Stimulated activated memory B cell treated with anti-CD40 and anti-IgM and Interleukin-4, amounts not matched to agents 10 μg/mL and 1 μg/mL and 100 μg/mL, for 72 hours (primary cell): ENCODE results near the gene NEUROD1.
"Not testable (repeated sequence)": the region's sequence is repeated elsewhere in the genome, so short reads cannot be mapped to it uniquely, and the experiment has no call there.

ENCODE experiments used
- ATAC-seq: fragments of 150-1000 bp; cut with Tn5 transposase; 2 replicates; pipeline ENCODE4 v1.10.0; 2021
- H3K27ac Mint-ChIP-seq: one replicate; pipeline ENCODE4 v1.8.0; 2022; ENCODE audit warnings: mild to moderate bottlenecking, mixed read lengths
- H3K27me3 Mint-ChIP-seq: one replicate; pipeline ENCODE4 v1.8.0; 2022; ENCODE audit warnings: mixed read lengths
- H3K36me3 Mint-ChIP-seq: one replicate; pipeline ENCODE4 v1.8.0; 2022; ENCODE audit warnings: mixed read lengths
- H3K4me1 Mint-ChIP-seq: one replicate; pipeline ENCODE4 v1.8.0; 2022; ENCODE audit warnings: mixed read lengths
- H3K4me3 Mint-ChIP-seq: one replicate; pipeline ENCODE4 v1.8.0; 2022; ENCODE audit warnings: mild to moderate bottlenecking, moderate library complexity, mixed read lengths
- H3K9me3 Mint-ChIP-seq: one replicate; pipeline ENCODE4 v1.8.0; 2022; ENCODE audit warnings: mixed read lengths

The NEUROD1 gene

DNA sequence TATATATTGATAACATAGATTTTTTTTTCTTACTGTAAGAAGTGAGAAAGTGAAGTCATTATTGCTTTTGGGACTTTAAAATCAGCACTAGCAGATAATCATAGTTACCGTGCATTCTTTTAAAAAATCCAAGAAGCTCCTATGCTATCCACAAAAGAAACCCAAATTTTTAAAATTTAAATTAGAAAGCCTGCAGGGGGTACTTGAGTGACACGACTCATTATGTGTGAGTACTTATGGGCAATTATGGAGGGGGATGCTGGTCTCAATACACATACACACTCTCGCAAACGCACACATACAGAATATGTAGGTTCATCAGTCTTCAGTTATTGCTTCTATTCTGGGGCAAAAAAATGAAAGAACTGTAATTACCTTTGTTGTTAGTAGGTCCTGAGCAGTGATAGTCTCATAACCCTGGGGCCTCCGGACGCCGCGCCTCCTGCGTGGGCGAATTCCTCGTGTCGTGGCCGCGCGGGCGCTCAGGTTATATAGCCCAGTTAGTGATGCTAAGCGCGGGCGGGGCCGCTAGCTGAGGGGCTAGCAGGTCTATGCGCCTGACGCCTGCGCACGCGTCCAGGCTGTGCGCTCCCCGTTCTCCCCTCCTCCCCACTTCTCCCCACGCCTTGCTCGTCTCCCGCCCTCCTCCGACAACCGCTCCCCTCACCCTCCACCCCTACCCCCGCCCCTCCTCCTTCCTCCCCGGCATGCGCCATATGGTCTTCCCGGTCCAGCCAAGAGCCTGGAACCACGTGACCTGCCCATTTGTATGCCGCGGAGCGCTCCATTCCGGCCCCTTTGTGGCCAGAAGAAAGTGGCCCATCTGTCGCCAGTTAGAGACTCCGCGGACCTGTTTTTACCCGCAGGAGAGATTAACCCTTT, at the start of gene NEUROD1:
TSS of gene NEUROD1 (minus strand) at position 463 of the 882 bp plus-strand sequence. CDS start 1,657 bp downstream, outside the sequence.
- H3K27ac Mint-ChIP-seq = no peak within 1 kb of the TSS
- no peaks in the 10 kb centered on the region for H3K36me3 Mint-ChIP-seq
- H3K9me3 Mint-ChIP-seq = peaks cover 11% of the 10 kb centered on the region
- H3K4me3 Mint-ChIP-seq = peak within 1 kb of the TSS; percentile 65
- peaks cover 48% of the 10 kb centered on the region for H3K4me1 Mint-ChIP-seq
- ATAC-seq = no peak
- peaks cover 74% of the 10 kb centered on the region for H3K27me3 Mint-ChIP-seq

DNA sequence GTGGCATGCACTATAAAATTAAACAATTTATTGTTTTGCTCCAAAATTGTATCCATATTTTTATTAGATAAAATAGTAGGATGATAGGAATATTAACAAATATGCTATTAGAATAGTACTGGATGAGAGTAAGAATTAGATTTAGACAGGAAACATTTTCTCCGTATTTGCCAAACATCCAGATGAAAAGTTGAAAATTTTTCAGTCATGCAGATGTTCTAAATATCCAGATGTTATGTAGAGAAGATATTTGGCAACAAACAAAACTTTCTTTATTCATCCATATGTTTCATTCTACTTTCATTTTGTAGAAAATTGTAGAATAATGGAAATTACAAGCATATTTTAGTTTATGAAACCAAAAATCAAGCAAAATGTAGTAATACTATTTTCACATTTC, 45.2 kb upstream of the NEUROD1 start:
- no peak overlapping the region for H3K27ac Mint-ChIP-seq
- no peaks in the 10 kb centered on the region for H3K36me3 Mint-ChIP-seq
- H3K9me3 Mint-ChIP-seq = peaks cover 4% of the 10 kb centered on the region
- H3K4me1 Mint-ChIP-seq = no peaks in the 10 kb centered on the region
- H3K4me3 Mint-ChIP-seq = no peak overlapping the region
- H3K27me3 Mint-ChIP-seq = peaks cover 33% of the 10 kb centered on the region
- ATAC-seq = no peak

DNA sequence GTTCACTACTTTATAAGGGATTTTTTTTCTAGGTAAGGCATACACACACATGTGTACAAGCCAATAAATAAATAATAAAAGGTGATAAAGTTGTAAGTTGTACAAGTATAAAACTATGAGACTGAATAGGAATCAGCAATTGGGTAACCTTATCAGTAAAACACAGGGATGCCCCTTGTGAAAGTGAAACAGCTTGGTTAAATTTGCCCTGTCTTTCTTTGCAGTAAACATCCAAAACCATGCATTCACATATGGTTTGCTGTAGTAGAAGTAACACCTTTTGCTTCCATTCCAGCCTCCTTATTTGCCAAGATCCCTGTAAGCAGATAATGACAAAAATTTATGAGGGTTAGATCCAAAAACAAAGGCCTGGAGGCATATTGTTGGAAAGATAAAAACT, 44.3 kb upstream of the NEUROD1 start:
- H3K27ac Mint-ChIP-seq = no peak overlapping the region
- peaks cover 27% of the 10 kb centered on the region for H3K27me3 Mint-ChIP-seq
- H3K9me3 Mint-ChIP-seq = peaks cover 4% of the 10 kb centered on the region
- no peaks in the 10 kb centered on the region for H3K4me1 Mint-ChIP-seq
- ATAC-seq = no peak
- H3K36me3 Mint-ChIP-seq = no peaks in the 10 kb centered on the region
- H3K4me3 Mint-ChIP-seq = no peak overlapping the region

DNA sequence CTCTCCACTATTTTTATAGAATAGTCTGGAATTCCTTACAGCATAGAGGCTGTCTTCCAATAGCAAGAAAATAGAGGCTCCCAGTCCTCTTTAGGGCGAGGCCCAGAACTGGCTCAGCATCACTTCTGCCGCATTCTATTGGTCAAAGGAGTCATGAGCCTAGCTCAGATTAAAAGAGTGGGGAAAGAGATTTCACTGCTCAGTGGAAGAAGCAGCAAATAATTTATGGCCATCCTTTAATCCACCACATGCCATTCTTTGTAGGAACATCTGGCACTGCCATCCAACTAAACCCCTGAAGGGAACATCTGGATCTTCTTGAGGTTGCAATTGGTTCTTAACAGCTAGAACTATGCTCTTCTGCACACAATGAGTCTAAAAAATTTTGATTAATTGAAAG, 43.4 kb upstream of the NEUROD1 start:
- Mint-ChIP-seq H3K36me3 (no peaks in the 10 kb centered on the region), H3K4me3 (no peak overlapping the region), H3K4me1 (no peaks in the 10 kb centered on the region), H3K27ac (no peak overlapping the region), H3K9me3 (peaks cover 4% of the 10 kb centered on the region), H3K27me3 (peaks cover 26% of the 10 kb centered on the region)
- no peak for ATAC-seq

DNA sequence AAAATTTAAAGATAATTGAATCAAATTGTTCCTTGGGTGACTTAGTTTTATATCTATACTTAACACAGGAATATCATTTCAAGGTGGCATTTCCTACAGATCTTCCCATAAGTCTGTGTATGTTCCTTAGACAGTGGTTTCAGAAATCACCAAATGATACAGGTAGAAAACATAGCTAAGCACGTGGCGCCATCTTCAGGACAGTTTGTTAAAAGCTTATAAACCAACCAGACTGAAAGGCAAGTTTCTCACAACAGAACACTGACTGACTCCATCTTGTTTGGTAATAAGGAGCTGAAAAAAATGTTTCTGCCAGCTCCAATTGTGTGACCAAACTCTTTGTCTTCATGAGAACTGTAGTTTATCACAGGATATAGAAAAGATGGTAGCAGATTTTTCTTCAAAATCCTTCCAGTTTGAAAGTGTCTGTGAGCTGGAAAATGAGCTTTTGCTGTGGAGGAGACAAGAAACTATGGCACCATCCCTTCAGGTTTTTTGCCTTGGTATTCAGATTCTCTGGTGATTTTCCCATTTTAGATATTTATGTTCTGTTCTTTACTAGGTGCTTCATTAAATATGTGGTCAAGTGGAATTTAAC, 34.8 kb upstream of the NEUROD1 start:
- Mint-ChIP-seq H3K4me1 (no peaks in the 10 kb centered on the region), H3K9me3 (no peaks in the 10 kb centered on the region), H3K4me3 (no peak overlapping the region), H3K36me3 (no peaks in the 10 kb centered on the region), H3K27me3 (no peaks in the 10 kb centered on the region), H3K27ac (no peak overlapping the region)
- ATAC-seq = peak; percentile 75

DNA sequence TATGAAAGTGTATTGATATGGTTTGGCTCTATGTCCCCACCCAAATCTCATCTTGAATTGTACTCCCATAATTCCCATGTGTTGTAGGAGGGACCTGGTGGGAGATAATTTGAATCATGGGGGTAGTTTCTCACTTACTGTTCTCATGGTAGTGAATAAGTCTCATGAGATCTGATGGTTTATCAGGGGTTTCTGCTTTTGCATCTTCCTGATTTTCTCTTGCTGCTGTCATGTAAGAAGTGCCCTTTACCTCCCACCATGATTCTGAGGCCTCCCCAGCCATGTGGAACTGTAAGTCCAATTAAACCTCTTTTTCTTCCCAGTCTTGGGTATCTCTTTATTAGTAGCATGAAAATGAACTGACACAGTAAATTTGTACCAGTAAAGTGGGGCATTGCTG, 30.7 kb upstream of the NEUROD1 start:
- not testable (repeated sequence) for H3K4me3 Mint-ChIP-seq, H3K27me3 Mint-ChIP-seq, H3K9me3 Mint-ChIP-seq, H3K36me3 Mint-ChIP-seq, H3K27ac Mint-ChIP-seq, H3K4me1 Mint-ChIP-seq, ATAC-seq

DNA sequence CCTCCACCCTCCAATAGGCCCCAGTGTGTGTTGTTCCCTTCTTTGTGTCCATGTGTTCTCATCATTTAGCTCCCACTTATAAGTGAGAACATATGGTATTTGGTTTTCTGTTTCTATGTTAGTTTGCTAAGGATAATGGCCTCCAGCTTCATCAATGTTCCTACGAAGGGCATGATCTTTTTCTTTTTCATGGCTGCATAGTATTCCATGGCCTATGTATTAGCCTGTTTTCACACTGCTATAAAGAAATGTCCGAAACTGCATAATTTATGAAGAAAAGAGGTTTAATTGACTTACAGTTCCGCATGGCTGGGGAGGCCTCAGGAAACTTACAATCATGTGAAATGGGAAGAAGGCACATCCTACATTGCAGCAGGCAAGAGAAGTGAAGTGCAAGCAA, 22.2 kb upstream of the NEUROD1 start:
- H3K27me3 Mint-ChIP-seq = peaks cover 40% of the 10 kb centered on the region
- not testable (repeated sequence) for H3K4me1 Mint-ChIP-seq, ATAC-seq, H3K36me3 Mint-ChIP-seq, H3K4me3 Mint-ChIP-seq, H3K9me3 Mint-ChIP-seq, H3K27ac Mint-ChIP-seq

DNA sequence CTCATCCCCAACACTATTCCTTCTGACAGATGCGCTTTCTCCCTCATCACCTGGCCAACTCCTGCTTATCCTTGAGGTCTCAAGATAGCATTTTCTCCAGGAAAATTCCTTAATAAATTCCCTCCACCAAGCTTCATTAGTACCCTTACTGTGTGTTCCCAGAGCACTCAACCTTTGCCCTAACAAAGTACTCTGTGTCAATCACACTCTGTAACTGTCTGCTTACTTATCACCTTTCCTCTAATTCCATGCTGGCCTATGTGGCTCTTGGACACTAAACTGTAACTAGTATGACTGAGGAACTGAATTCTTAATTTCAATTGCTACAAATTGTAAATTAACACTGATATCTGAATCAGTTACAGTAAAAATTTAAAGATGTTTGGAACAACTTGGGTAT, 17.9 kb upstream of the NEUROD1 start:
- Mint-ChIP-seq H3K27me3 (peaks cover 47% of the 10 kb centered on the region), H3K36me3 (no peaks in the 10 kb centered on the region), H3K4me3 (no peak overlapping the region), H3K9me3 (no peaks in the 10 kb centered on the region), H3K4me1 (no peaks in the 10 kb centered on the region), H3K27ac (no peak overlapping the region)
- ATAC-seq = no peak

DNA sequence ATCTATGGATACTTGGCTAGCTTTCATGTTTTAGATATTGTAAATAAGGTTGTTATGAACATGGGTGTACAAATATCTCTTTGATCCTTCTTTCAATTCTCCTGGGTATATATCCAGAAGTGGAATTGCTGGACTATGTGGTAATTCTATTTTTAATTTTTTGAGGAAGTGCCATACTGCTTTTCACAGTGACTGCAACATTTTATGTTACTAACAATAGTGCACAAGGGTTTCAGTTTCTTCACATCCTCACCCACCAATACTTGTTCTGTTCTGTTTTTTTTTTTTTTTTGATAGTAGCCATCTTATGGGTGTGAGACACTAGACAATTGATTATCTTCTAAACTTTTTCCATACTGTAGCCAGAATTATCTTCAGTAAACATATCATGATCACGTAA, 17.3 kb upstream of the NEUROD1 start:
- Mint-ChIP-seq H3K4me1 (no peaks in the 10 kb centered on the region), H3K27ac (no peak overlapping the region), H3K36me3 (no peaks in the 10 kb centered on the region), H3K9me3 (no peaks in the 10 kb centered on the region), H3K27me3 (peaks cover 47% of the 10 kb centered on the region), H3K4me3 (no peak overlapping the region)
- no peak for ATAC-seq

DNA sequence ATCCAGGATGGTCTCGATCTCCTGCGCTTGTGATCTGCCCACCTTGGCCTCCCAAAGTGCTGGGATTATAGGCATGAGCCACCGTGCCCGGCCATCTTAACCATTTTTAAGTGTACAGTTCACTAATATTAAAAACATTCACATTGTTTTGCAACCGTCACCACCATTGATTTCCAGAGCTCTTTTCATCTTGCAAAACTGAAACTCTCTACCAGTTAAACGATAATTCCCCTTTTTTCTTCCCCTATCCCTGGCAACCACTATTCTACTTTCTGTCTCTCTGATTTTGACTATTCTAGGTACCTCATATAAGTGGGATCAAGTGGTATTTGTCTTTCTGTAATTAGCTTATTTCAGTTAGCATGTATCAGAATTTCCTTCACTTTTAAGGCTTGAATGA, 16.8 kb upstream of the NEUROD1 start:
- Mint-ChIP-seq H3K27ac (no peak overlapping the region), H3K4me1 (no peaks in the 10 kb centered on the region), H3K36me3 (no peaks in the 10 kb centered on the region), H3K27me3 (peaks cover 52% of the 10 kb centered on the region), H3K9me3 (no peaks in the 10 kb centered on the region), H3K4me3 (no peak overlapping the region)
- ATAC-seq = no peak

DNA sequence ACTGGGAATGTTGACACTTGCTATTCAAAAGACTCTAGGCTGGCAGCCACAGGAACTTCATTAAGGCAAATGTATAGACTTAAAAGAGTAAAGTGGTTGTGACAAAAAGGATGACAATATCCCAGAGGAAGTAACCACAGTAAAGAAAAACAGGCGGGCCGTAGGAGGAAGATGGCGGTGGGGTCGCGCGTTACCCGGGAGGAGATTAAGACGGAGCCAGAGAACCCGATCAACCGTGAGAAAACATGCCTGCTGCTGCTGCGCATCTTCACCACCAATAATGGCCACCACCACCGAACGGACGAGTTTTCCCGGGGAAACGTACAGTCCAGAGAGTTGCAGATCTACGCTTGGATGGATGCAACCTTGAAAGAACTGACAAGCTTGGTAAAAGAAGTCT, 14.0 kb upstream of the NEUROD1 start:
- Mint-ChIP-seq H3K27me3 (peaks cover 45% of the 10 kb centered on the region), H3K4me3 (no peak overlapping the region), H3K4me1 (no peaks in the 10 kb centered on the region), H3K27ac (no peak overlapping the region), H3K36me3 (no peaks in the 10 kb centered on the region), H3K9me3 (no peaks in the 10 kb centered on the region)
- ATAC-seq = no peak

DNA sequence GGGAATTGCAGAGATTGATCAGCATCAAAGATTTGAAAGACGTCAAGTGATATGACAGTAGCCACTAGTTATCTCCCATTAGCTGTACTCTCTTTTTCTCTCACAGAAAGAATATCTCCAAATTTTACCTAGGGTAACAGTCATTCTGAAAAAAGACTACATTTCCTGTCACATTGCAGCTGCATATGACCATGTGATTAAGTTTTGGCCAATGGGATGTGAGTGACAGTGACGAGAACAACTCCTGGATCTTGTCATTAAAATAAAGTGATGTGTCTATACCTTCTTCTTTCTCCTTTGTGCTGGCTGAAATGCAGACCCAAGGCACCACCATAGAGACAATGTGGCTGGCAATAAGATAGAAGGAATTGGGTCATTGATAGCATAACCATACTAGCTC, 10.5 kb upstream of the NEUROD1 start:
- no peak overlapping the region for H3K4me3 Mint-ChIP-seq
- H3K27me3 Mint-ChIP-seq = peaks cover 43% of the 10 kb centered on the region
- ATAC-seq = no peak
- H3K36me3 Mint-ChIP-seq = no peaks in the 10 kb centered on the region
- no peaks in the 10 kb centered on the region for H3K9me3 Mint-ChIP-seq
- H3K27ac Mint-ChIP-seq = no peak overlapping the region
- peaks cover 12% of the 10 kb centered on the region for H3K4me1 Mint-ChIP-seq

DNA sequence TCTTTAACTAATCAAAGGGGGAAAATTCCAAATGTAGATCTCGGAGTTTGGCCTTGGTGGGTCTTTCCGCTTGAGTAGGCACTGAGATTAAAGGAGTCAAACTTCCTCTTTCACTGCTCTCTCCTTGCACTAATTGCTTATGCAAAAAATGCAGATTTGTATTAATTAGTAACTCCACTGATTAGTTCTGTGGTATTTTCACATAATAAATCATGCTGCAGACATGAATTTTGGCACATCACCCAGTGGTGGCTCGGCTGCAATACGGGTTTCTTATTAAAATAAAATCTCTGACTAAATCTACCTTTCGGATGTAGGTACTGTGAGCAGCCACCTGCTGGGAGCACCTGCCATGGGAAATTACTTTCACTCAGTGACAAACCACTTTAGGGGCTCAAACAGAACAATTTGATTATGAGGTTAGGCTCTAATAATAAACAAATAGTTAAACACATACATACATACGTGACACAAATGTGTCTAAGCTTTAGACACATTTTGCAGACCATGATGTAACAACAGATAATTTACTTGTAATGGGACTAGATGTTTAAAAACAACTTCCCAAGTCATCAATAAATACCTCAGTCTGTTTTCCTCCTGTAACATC, 6.4 kb upstream of the NEUROD1 start:
- Mint-ChIP-seq H3K27me3 (peaks cover 72% of the 10 kb centered on the region), H3K4me1 (peaks cover 40% of the 10 kb centered on the region), H3K9me3 (peaks cover 4% of the 10 kb centered on the region), H3K27ac (no peak overlapping the region), H3K4me3 (no peak overlapping the region), H3K36me3 (no peaks in the 10 kb centered on the region)
- no peak for ATAC-seq

DNA sequence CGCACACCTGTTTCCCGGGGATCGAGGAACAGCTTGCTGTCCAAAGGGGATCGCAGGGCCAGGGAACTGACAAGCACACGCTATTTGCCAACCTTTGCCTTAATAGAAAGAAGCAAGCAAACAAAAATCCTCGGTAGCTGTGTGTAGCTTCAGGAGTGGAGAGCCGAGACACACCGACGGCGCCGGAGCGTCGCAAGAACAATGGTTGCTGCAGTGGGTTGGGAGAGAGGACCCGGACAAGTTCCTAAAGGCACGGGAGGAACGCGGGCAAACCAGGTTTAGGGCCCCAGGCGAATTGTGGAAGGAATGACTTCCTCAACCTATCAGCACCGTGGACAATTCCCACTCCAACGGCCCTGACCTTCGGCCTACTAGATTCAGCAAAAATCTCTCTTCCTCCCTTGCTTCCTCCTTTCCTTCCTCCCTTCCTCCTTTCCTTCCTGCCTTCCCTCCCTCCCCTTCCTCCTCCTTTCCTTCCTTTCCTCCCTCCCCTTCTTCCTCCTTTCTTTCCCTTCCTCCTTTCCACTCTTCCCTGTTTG, 4.9 kb upstream of the NEUROD1 start:
- Mint-ChIP-seq H3K36me3 (no peaks in the 10 kb centered on the region), H3K4me3 (no peak overlapping the region), H3K27ac (no peak overlapping the region), H3K4me1 (peaks cover 48% of the 10 kb centered on the region), H3K9me3 (peaks cover 6% of the 10 kb centered on the region), H3K27me3 (peaks cover 87% of the 10 kb centered on the region)
- no peak for ATAC-seq

DNA sequence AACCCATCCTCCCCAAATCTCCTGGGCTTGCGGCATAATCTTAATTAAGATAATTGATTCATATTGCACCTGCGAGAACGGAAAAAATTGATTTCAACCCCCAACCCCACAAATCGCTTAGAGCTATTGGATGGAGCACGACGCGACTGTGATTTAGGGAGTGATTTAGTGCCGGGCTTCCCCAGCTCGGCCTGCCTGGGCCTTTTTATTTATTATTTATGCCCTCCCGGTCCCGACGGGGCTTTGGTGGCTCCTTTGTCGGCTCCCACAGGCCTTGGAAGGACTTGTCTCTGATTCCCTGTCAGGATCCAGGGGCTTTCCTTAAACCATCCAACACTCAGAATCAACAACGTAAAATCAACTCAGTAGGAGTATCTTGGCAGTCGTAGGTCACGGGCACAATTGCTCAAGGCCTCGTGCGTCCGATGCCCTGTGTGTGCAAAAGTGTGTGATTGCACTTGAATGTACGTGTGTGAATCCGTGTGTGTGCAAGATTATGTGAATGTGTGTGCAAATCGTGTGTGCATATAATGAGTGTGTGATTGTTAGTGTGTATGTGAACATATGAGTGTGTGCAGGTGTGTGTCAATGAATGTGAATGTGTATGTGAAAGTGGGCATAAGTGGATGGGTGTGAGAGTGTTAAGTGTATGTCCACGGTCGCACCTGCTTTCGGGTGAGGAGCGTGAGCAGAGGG, 4.3 kb upstream of the NEUROD1 start:
- Mint-ChIP-seq H3K27ac (no peak overlapping the region), H3K36me3 (no peaks in the 10 kb centered on the region), H3K4me3 (no peak overlapping the region), H3K4me1 (peaks cover 48% of the 10 kb centered on the region), H3K27me3 (peaks cover 88% of the 10 kb centered on the region), H3K9me3 (peaks cover 6% of the 10 kb centered on the region)
- no peak for ATAC-seq
